HCT116 (cell line): ENCODE measurements around the gene OR2T2. TPM values are rescaled to one million over a fixed set of nuclear protein-coding genes. Genes with fewer than 3 reads are reported as not detected.
"Not testable (repeated sequence)": the region's sequence is repeated elsewhere in the genome, so short reads cannot be mapped to it uniquely, and the experiment has no call there.

Experiments used
- ATAC-seq: fragments of 200-7000 bp; cut with Tn5 transposase; 2 replicates; pipeline ENCODE4 v1.9.1; 2020; ENCODE audit warnings: mild to moderate bottlenecking, moderate library complexity
- Bru-seq: library from RNA; stranded (reverse); fragments of 400-500 nt; gene quantifications from one replicate; lab custom pipeline; 2021; lab: Mats Ljungman, UMichigan
- BruChase-seq, 2 experiments: library from RNA; stranded (reverse); fragments of 400-500 nt; gene quantifications; one replicate each; lab custom pipeline; 2021; lab: Mats Ljungman, UMichigan
- BruUV-seq: library from RNA; stranded (reverse); fragments of 400-500 nt; replicated peaks from 2 replicates; lab custom pipeline; 2021; lab: Mats Ljungman, UMichigan
- CTCF ChIA-PET: fragments of 300-600 bp; sonication (Branson Sonifier 250); formaldehyde crosslinking; loops from one replicate; lab custom pipeline; 2021; ENCODE audit warnings: antibody characterized with exemption; lab: Charles Lee
- POLR2A ChIA-PET: fragments of 300-600, 350-600 bp; sonication (Branson Sonifier 250); formaldehyde crosslinking; loops from one replicate; lab custom pipeline; 2021; ENCODE audit warnings: antibody characterized with exemption; lab: Charles Lee
- RAD21 ChIA-PET, 2 experiments: fragments of 300-600 bp; sonication (Branson Sonifier 250); formaldehyde crosslinking; loops; one replicate each; lab custom pipeline; 2023; ENCODE audit warnings: low total read pairs in 2 of 2; ENCODE audit not compliant: uncharacterized antibody in 2 of 2, unreplicated experiment in 2 of 2, low non-redundant PET in 1 of 2; lab: Charles Lee
- DNase-seq: peaks from one replicate; pipeline ENCODE4 v3.0.0-alpha.2; 2010; ENCODE audit warnings: low read depth, low spot score
- H2AFZ ChIP-seq: fragments of 200-600 bp; shearing (Covaris generic), sonication (generic); 2 replicates; pipeline ENCODE4 v1.6.1; 2017; ENCODE audit warnings: low read depth, mixed run types, mixed read lengths, antibody characterized with exemption, low read length; ENCODE audit not compliant: poor library complexity, severe bottlenecking
- H3K27ac ChIP-seq: 2 replicates; pipeline ENCODE4 v1.5.1; 2012; ENCODE audit warnings: low read depth, low read length
- H3K27me3 ChIP-seq: fragments of 200-600 bp; sonication (generic); 2 replicates; pipeline ENCODE4 v1.6.1; 2016; ENCODE audit warnings: mixed run types, low read length, mixed read lengths; ENCODE audit not compliant: insufficient read depth
- H3K36me3 ChIP-seq, 2 experiments: fragments of 200-500 bp in 1 of 2; fragments of 200-600 bp in 1 of 2; sonication (Bioruptor generic) in 1 of 2; sonication (generic) in 1 of 2; 2 replicates each; pipeline versions ENCODE4 v1.5.1 to v1.6.1; 2014 to 2016; ENCODE audit warnings: low read length in 2 of 2, inconsistent platforms in 1 of 2, mixed read lengths in 1 of 2, mixed run types in 1 of 2; ENCODE audit not compliant: insufficient read depth in 2 of 2, control insufficient read depth in 1 of 2
- H3K4me1 ChIP-seq, 2 experiments: fragments of 200-600 bp in 1 of 2; sonication (generic) in 1 of 2; 2 replicates each; pipeline versions ENCODE4 v1.5.1 to v1.6.1; 2012 to 2017; ENCODE audit warnings: low read length in 2 of 2, inconsistent platforms in 1 of 2, mild to moderate bottlenecking in 1 of 2, mixed read lengths in 1 of 2, mixed run types in 1 of 2, moderate library complexity in 1 of 2; ENCODE audit not compliant: insufficient read depth in 2 of 2, control insufficient read depth in 1 of 2
- H3K4me2 ChIP-seq: fragments of 200-600 bp; sonication (generic); 2 replicates; pipeline ENCODE4 v1.6.1; 2017; ENCODE audit warnings: mixed run types, low read length, mixed read lengths
- H3K4me3 ChIP-seq, 2 experiments: fragments of 200-600 bp in 1 of 2; sonication (generic) in 1 of 2; replicated peaks in 1 of 2; 2 replicates each; pipeline ENCODE4 v1.5.1; 2011 to 2016; ENCODE audit warnings: low read length in 2 of 2, control low read depth in 1 of 2, low read depth in 1 of 2, mild to moderate bottlenecking in 1 of 2, mixed read lengths in 1 of 2, mixed run types in 1 of 2
- H3K79me2 ChIP-seq: fragments of 200-600 bp; sonication (generic); 2 replicates; pipeline ENCODE4 v1.6.1; 2017; ENCODE audit warnings: mild to moderate bottlenecking, mixed run types, low read length, moderate library complexity, mixed read lengths; ENCODE audit not compliant: insufficient read depth
- H3K9ac ChIP-seq: fragments of 200-600 bp; sonication (generic); 2 replicates; pipeline ENCODE4 v1.6.1; 2016; ENCODE audit warnings: low read length, mixed read lengths
- H3K9me2 ChIP-seq: fragments of 200-600 bp; sonication (generic), shearing (Covaris generic); 2 replicates; pipeline ENCODE4 v1.6.1; 2017; ENCODE audit warnings: mixed run types, mild to moderate bottlenecking, moderate library complexity; ENCODE audit not compliant: insufficient read depth
- H3K9me3 ChIP-seq, 2 experiments: fragments of 200-500 bp in 1 of 2; fragments of 200-600 bp in 1 of 2; sonication (Bioruptor generic) in 1 of 2; sonication (generic) in 1 of 2; 2 replicates each; pipeline ENCODE4 v1.6.1; 2014 to 2017; ENCODE audit warnings: low read length in 2 of 2, mixed read lengths in 2 of 2, inconsistent platforms in 1 of 2, low read depth in 1 of 2, mild to moderate bottlenecking in 1 of 2, mixed run types in 1 of 2, moderate library complexity in 1 of 2; ENCODE audit not compliant: control insufficient read depth in 1 of 2, insufficient read depth in 1 of 2
- H4K20me1 ChIP-seq: fragments of 200-600 bp; sonication (generic), shearing (Covaris generic); 2 replicates; pipeline ENCODE4 v1.6.1; 2017; ENCODE audit warnings: mixed run types, mild to moderate bottlenecking, moderate library complexity; ENCODE audit not compliant: insufficient read depth
- EZH2phosphoT487 ChIP-seq: fragments of 200-600 bp; IDR thresholded peaks from 2 replicates; pipeline ENCODE4 v1.6.1; 2018; ENCODE audit warnings: antibody characterized with exemption, borderline replicate concordance
- FOSL1 ChIP-seq: IDR thresholded peaks from 2 replicates; pipeline ENCODE4 v1.6.1; 2012; ENCODE audit warnings: low read depth
- POLR2A ChIP-seq: IDR thresholded peaks from 2 replicates; pipeline ENCODE4 v1.7.0; 2011; ENCODE audit warnings: borderline replicate concordance; ENCODE audit not compliant: insufficient read depth, insufficient read length; ENCODE audit errors: extremely low read depth
- SRF ChIP-seq: IDR thresholded peaks from 2 replicates; pipeline ENCODE4 v1.6.1; 2012; ENCODE audit warnings: low read depth
- YY1 ChIP-seq: IDR thresholded peaks from 2 replicates; pipeline ENCODE4 v1.6.1; 2011; ENCODE audit warnings: low read length, low read depth, moderate library complexity, mild to moderate bottlenecking; ENCODE audit not compliant: insufficient replicate concordance; ENCODE audit errors: extremely low read depth
- intact Hi-C: fragments of 100-400 bp; cut with micrococcal nuclease; formaldehyde crosslinking; loops from 2 replicates; pipeline ENCODE4 v1.10.0; 2022
- long read RNA-seq: library from polyadenylated mRNA; unstranded; transcript quantifications from one replicate; pipeline ENCODE4 v2.0.0, GENCODE V29; 2021; ENCODE audit not compliant: unreplicated experiment
- polyA plus RNA-seq: library from polyadenylated mRNA; unstranded; fragments of >200 nt; gene quantifications from 2 replicates; pipeline ENCODE4 v1.2.1, GENCODE V29; 2012; ENCODE audit warnings: missing spikeins
- total RNA-seq: library from RNA; stranded (reverse); gene quantifications from one replicate; pipeline ENCODE4 v1.2.1, GENCODE V29; 2021; ENCODE audit not compliant: unreplicated experiment
- TF ChIP-seq, protein P1 (sequence below), 3 experiments: fragments of 200-600 bp in 1 of 3; sonication (generic) in 1 of 3; IDR thresholded peaks in 2 of 3; conservative IDR thresholded peaks in 1 of 3; 2 replicates each; pipeline ENCODE4 v1.5.1; 2012 to 2017; ENCODE audit warnings: low read depth in 2 of 3, low read length in 2 of 3, antibody characterized with exemption in 1 of 3, borderline replicate concordance in 1 of 3, control low read depth in 1 of 3, mild to moderate bottlenecking in 1 of 3, mixed read lengths in 1 of 3, mixed run types in 1 of 3, moderate library complexity in 1 of 3; ENCODE audit not compliant: insufficient read depth in 1 of 3
- TF ChIP-seq, protein P2 (sequence below): IDR thresholded peaks from 2 replicates; pipeline ENCODE4 v1.6.1; 2011; ENCODE audit warnings: mild to moderate bottlenecking, low read length, moderate library complexity; ENCODE audit not compliant: insufficient replicate concordance; ENCODE audit errors: extremely low read depth

OR2T2 gene, protein sequence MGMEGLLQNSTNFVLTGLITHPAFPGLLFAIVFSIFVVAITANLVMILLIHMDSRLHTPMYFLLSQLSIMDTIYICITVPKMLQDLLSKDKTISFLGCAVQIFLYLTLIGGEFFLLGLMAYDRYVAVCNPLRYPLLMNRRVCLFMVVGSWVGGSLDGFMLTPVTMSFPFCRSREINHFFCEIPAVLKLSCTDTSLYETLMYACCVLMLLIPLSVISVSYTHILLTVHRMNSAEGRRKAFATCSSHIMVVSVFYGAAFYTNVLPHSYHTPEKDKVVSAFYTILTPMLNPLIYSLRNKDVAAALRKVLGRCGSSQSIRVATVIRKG
- total RNA-seq, result not detected
- polyA plus RNA-seq, result not detected in 2 replicates
- not detected for Bru-seq, nascent RNA
- not detected for BruChase-seq, experiment 1, labeled RNA remaining after a 6-hour chase
- BruChase-seq, experiment 2, labeled RNA remaining after a 2-hour chase, result not detected
- long read RNA-seq, result 0 reads

- H3K79me2 ChIP-seq, H3K9me2 ChIP-seq, H3K27ac ChIP-seq, BruUV-seq, H3K4me1 ChIP-seq, DNase-seq, intact Hi-C loops, RAD21 ChIA-PET, H2AFZ ChIP-seq, H3K9ac ChIP-seq, H3K27me3 ChIP-seq, CTCF ChIA-PET, H3K4me2 ChIP-seq, POLR2A ChIA-PET, H3K9me3 ChIP-seq, ATAC-seq, H3K4me3 ChIP-seq, H3K36me3 ChIP-seq, H4K20me1 ChIP-seq: not testable (repeated sequence)
These were observed at the start of gene OR2T2 for GRCh38 chr1:248445399-248445798. TSS of gene OR2T2 (plus strand) at chr1:248445637. CDS start at chr1:248452798, 7,161 bp downstream.

- TF ChIP-seq, protein P1, sequence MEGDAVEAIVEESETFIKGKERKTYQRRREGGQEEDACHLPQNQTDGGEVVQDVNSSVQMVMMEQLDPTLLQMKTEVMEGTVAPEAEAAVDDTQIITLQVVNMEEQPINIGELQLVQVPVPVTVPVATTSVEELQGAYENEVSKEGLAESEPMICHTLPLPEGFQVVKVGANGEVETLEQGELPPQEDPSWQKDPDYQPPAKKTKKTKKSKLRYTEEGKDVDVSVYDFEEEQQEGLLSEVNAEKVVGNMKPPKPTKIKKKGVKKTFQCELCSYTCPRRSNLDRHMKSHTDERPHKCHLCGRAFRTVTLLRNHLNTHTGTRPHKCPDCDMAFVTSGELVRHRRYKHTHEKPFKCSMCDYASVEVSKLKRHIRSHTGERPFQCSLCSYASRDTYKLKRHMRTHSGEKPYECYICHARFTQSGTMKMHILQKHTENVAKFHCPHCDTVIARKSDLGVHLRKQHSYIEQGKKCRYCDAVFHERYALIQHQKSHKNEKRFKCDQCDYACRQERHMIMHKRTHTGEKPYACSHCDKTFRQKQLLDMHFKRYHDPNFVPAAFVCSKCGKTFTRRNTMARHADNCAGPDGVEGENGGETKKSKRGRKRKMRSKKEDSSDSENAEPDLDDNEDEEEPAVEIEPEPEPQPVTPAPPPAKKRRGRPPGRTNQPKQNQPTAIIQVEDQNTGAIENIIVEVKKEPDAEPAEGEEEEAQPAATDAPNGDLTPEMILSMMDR (IDR thresholded peaks at IDR 0.05 in 2 of 3, conservative IDR thresholded peaks at IDR 0.05 in 1 of 3; ENCODE audit: borderline replicate concordance in 1 of 3, insufficient read depth in 1 of 3, low read depth in 2 of 3, low read length in 2 of 3), result no peak
- no peak for TF ChIP-seq SRF
- no peak for TF ChIP-seq POLR2A
- TF ChIP-seq EZH2phosphoT487, result no peak
- TF ChIP-seq, protein P2, sequence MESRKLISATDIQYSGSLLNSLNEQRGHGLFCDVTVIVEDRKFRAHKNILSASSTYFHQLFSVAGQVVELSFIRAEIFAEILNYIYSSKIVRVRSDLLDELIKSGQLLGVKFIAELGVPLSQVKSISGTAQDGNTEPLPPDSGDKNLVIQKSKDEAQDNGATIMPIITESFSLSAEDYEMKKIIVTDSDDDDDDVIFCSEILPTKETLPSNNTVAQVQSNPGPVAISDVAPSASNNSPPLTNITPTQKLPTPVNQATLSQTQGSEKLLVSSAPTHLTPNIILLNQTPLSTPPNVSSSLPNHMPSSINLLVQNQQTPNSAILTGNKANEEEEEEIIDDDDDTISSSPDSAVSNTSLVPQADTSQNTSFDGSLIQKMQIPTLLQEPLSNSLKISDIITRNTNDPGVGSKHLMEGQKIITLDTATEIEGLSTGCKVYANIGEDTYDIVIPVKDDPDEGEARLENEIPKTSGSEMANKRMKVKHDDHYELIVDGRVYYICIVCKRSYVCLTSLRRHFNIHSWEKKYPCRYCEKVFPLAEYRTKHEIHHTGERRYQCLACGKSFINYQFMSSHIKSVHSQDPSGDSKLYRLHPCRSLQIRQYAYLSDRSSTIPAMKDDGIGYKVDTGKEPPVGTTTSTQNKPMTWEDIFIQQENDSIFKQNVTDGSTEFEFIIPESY, result no peak
- TF ChIP-seq YY1, result no peak
- TF ChIP-seq FOSL1, result no peak
- no peak within 1 kb of the TSS for H3K27ac ChIP-seq
- H3K79me2 ChIP-seq, result no peaks in the 10 kb centered on the region
- CTCF ChIA-PET, result no interaction called here
- H3K9ac ChIP-seq, result no peak within 1 kb of the TSS
- ATAC-seq (no peak), DNase-seq (no peak)
- H3K9me2 ChIP-seq, result no peaks in the 10 kb centered on the region
- H3K4me3 ChIP-seq, result no peak within 1 kb of the TSS
- POLR2A ChIA-PET, result no interaction called here
- intact Hi-C loops, result no loop called here
- H3K4me1 ChIP-seq, result no peaks in the 10 kb centered on the region
- no TSS peak for BruUV-seq
- H3K9me3 ChIP-seq, result peaks cover 15 to 16% of the 10 kb centered on the region in 2 experiments; a peak in 2 of 4 replicates
- RAD21 ChIA-PET, result no interaction called here
- no peak within 1 kb of the TSS for H3K4me2 ChIP-seq
- no peaks in the 10 kb centered on the region for H4K20me1 ChIP-seq
- no peak within 1 kb of the TSS for H2AFZ ChIP-seq
- no peaks in the 10 kb centered on the region for H3K36me3 ChIP-seq
- no peaks in the 10 kb centered on the region for H3K27me3 ChIP-seq
These were observed 42.7 kb upstream of the OR2T2 start, which contains the start of gene OR2T1 for GRCh38 chr1:248402748-248403147. TSS of gene OR2T1 (plus strand) at chr1:248403048. CDS start at chr1:248406148, 3,100 bp downstream.
